Stimulated activated naive B cell treated with anti-CD40 and anti-IgM and Interleukin-4, amounts not matched to agents 10 μg/mL and 1 μg/mL and 100 μg/mL, for 72 hours (primary cell): ENCODE measurements around the gene VAMP5.
A peak's percentile ranks its signal among the peaks of the same experiment; 100 is the strongest.

ENCODE experiments used
- ATAC-seq, 2 donors: fragments of 150-1000 bp; cut with Tn5 transposase; replicated peaks; 2 replicates each; pipeline ENCODE4 v1.10.0; 2021; ENCODE audit warnings: moderate library complexity in 1 of 2
- DNase-seq: peaks from one replicate; pipeline ENCODE4 v3.0.0; 2021
- H3K27ac Mint-ChIP-seq: one replicate; pipeline ENCODE4 v1.8.0; 2022; ENCODE audit warnings: mild to moderate bottlenecking, mixed read lengths
- H3K27me3 Mint-ChIP-seq, 2 donors: one replicate each; pipeline ENCODE4 v1.8.0; 2022; ENCODE audit warnings: mixed read lengths in 2 of 2
- H3K36me3 Mint-ChIP-seq, 2 donors: one replicate each; pipeline ENCODE4 v1.8.0; 2022; ENCODE audit warnings: mixed read lengths in 2 of 2, mild to moderate bottlenecking in 1 of 2
- H3K4me1 Mint-ChIP-seq, 2 donors: one replicate each; pipeline ENCODE4 v1.8.0; 2022; ENCODE audit warnings: mixed read lengths in 2 of 2, mild to moderate bottlenecking in 1 of 2
- H3K4me3 Mint-ChIP-seq, 2 donors: one replicate each; pipeline ENCODE4 v1.8.0; 2022; ENCODE audit warnings: mild to moderate bottlenecking in 2 of 2, mixed read lengths in 2 of 2, moderate library complexity in 1 of 2
- H3K9me3 Mint-ChIP-seq, 2 donors: one replicate each; pipeline ENCODE4 v1.8.0; 2022; ENCODE audit warnings: mixed read lengths in 2 of 2, mild to moderate bottlenecking in 1 of 2

The VAMP5 gene

GRCh38 chr2:85560812-85561279 lies 23.4 kb upstream of the VAMP5 start:
- Mint-ChIP-seq H3K9me3 (no peaks in the 10 kb centered on the region), H3K36me3 (peaks cover 5 to 10% of the 10 kb centered on the region in 2 donors), H3K4me1 (peaks cover 18 to 55% of the 10 kb centered on the region in 2 donors), H3K27me3 (no peaks in the 10 kb centered on the region), H3K27ac (peak overlapping the region; percentile 91), H3K4me3 (peak overlapping the region; percentile 93 to 94)
- ATAC-seq (peak; percentile 15 to 22), DNase-seq (no peak)

DNA sequence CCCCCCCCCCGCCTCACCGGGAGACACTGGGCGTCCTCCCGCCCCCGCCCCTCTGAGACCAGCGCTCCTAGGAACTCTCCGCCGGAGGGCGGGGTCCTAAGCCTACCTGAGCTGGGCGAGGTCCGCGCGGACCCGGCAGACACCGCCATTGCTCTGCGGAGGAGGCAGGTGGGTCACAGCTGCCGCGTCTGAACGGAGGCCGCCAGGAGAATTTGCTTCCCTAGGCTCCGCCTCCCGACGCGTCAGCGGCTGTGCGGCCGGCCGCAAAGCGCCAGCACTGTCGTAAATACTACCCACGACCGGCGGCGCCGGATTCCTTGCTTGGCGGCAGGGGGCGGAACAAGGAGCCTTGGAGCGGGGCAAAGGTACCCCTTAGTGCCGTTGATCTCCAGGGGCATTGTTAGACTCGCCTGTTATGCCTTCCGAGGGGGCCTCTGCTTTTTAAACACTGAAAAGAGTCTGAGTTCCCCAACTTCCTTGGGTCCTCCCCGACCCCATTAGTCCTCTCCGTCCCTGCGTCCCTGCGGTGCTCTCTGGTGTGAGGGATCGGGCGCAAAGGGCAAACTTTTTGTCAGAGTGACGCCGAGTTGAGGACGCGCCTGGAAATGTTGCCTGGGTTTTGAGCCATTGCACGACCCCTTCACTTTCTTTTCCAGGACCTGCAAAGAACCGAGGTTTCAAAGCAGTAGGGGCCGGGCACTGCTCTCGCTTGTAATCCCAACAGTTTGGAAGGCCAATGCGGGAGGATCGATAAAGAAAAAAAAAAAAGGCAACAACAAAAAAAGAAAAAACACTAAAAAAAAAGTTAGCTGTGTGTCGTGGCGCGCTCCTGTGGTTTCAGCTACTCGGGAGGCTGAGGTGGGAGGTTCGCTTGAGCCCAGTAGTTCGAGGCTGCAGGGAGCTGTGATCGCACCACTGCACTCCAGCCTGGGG lies 22.7 kb upstream of the VAMP5 start, which contains the start of gene GGCX:
GGCX (minus strand) TSS at position 214 of the 933 bp plus-strand sequence; CDS start at position 149, 65 bp downstream.
- H3K4me1 Mint-ChIP-seq, result peaks cover 18 to 55% of the 10 kb centered on the region in 2 donors
- H3K9me3 Mint-ChIP-seq, result no peaks in the 10 kb centered on the region

DNA sequence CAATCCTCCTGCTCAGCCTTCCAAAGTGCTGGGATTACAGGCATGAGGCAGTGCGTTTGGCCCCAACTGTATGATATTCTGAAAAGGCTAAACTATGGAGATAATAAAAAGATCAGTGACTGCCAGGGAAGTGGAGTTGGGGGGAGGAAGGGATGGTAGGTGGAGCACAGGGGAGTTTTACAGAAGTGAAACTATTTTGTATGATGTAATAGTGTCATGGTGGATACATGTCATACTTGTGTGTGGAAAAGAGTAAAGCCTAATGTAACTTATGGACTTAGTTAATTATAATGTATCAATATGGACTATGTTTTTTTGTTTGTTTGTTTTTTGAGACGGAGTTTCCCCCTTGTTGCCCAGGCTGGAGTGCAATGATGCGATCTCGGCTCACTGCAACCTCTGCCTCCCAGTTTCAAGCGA lies 20.1 kb upstream of the VAMP5 start:
- Mint-ChIP-seq H3K36me3 (no peaks in the 10 kb centered on the region), H3K4me3 (no peak overlapping the region), H3K27ac (peak overlapping the region; percentile 11), H3K4me1 (peaks cover 14 to 41% of the 10 kb centered on the region in 2 donors), H3K27me3 (no peaks in the 10 kb centered on the region), H3K9me3 (no peaks in the 10 kb centered on the region)
- DNase-seq, result no peak
- ATAC-seq, result no peak

More for the DNA sequence above, 22.7 kb upstream of the VAMP5 start, which contains the start of gene GGCX:
- peak within 1 kb of the TSS; percentile 98 for H3K27ac Mint-ChIP-seq
- peak; percentile 95 to 97 for ATAC-seq
- peak; percentile 89 for DNase-seq
- H3K27me3 Mint-ChIP-seq, result no peaks in the 10 kb centered on the region
- H3K4me3 Mint-ChIP-seq, result peak within 1 kb of the TSS; percentile 93 to 94
- H3K36me3 Mint-ChIP-seq, result peaks cover 5 to 9% of the 10 kb centered on the region in 2 donors

DNA sequence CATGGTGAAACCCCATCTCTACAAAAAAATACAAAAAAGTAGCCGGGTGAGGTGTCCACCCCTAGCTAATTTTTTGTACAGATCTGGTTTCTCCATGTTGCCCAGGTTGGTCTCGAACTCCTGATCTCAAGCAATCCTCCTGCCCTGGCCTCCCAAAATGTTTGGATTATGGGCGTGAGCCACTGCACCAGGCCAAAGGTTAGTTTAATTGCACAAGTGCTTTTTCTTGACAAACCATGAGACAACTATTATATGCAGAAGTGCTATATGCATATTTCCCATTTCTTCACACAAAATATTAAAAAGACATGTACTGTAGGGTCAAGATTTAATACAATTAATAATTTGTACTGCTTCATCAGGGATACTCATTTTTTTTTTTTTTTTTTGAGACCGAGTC lies 18.0 kb upstream of the VAMP5 start:
- Mint-ChIP-seq H3K4me1 (peaks cover 10 to 21% of the 10 kb centered on the region in 2 donors), H3K9me3 (no peaks in the 10 kb centered on the region), H3K27ac (no peak overlapping the region), H3K27me3 (no peaks in the 10 kb centered on the region), H3K4me3 (no peak overlapping the region), H3K36me3 (no peaks in the 10 kb centered on the region)
- no peak for DNase-seq
- ATAC-seq, result no peak

- Mint-ChIP-seq H3K4me1 (peaks cover 18 to 35% of the 10 kb centered on the region in 2 donors), H3K36me3 (peaks cover 8 to 16% of the 10 kb centered on the region in 2 donors), H3K27me3 (no peaks in the 10 kb centered on the region), H3K4me3 (no peak overlapping the region), H3K27ac (no peak overlapping the region), H3K9me3 (no peaks in the 10 kb centered on the region)
- ATAC-seq (no peak), DNase-seq (no peak)
Observed at GRCh38 chr2:85575739-85576138, 8.5 kb upstream of the VAMP5 start.

DNA sequence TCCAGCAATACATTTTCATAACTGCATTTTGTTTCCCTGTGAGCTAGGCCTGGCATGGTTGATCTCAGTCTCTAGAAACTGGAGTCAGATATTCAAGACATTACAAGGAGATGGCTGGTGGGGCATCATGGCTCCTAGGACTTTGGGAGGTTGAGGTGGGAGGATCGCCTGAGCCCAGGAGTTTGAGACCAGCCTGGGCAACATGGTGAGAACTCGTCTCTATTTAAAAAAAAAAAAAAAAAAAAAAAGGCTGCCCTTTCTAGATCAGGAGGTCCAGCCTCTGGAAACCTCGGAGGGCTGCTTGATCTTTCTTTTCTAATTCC lies 7.2 kb upstream of the VAMP5 start:
- DNase-seq (no peak), ATAC-seq (no peak)
- Mint-ChIP-seq H3K9me3 (no peaks in the 10 kb centered on the region), H3K4me1 (peaks cover 21 to 41% of the 10 kb centered on the region in 2 donors), H3K27me3 (no peaks in the 10 kb centered on the region), H3K36me3 (peaks cover 16 to 23% of the 10 kb centered on the region in 2 donors), H3K4me3 (peak overlapping the region; percentile 92 to 99), H3K27ac (peak overlapping the region; percentile 96)

DNA sequence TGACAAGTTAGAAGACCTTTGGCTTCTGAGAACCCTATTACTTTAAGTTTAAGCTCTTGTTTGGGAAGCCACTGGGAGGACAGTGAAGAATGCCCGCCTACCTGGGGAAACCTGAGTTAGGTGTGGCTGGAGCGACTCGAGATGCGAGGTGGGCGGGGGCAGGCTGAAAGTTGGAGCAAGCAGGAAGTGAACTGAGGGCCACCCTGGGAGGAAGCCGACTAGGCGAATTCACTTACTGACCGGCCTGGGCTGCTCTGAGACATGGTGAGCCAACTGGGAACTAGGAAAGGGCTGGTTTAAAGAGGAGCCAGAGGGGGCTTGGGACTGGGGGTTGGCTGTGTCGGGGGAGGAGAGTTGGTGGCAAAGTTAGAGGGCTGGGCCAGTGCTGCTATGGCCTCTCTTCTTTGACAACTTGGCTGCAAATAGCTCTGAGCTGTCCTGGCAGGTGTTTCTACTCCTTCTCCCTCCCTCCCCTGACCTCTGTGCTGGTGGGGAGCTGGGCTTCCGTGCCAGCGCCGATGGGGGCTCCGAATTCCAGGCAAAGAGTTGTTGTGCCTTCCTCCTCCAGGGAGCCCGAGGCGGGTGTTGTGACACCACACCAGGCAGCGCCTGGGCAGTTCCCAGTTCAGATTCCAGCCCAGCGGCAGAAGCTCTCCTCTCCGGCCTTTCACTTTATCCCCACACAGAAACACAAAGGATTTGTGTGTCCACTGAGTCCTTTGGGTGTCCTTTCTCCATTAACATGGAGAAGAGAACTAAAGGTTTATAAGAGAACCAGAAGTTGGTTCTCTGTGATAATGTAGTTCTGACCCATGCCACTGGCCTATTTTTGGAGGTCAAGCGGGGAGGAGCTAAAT lies 6.6 kb upstream of the VAMP5 start, which contains the start of gene VAMP8:
VAMP8 (plus strand) TSS at position 201 of the 857 bp plus-strand sequence; CDS start at position 262, 61 bp downstream.
- Mint-ChIP-seq H3K4me3 (peak within 1 kb of the TSS; percentile 92 to 99), H3K9me3 (no peaks in the 10 kb centered on the region), H3K27me3 (no peaks in the 10 kb centered on the region), H3K36me3 (peaks cover 21 to 29% of the 10 kb centered on the region in 2 donors), H3K27ac (peak within 1 kb of the TSS; percentile 96), H3K4me1 (peaks cover 26 to 46% of the 10 kb centered on the region in 2 donors)
- DNase-seq (peak; percentile 46), ATAC-seq (peak; percentile 78)

DNA sequence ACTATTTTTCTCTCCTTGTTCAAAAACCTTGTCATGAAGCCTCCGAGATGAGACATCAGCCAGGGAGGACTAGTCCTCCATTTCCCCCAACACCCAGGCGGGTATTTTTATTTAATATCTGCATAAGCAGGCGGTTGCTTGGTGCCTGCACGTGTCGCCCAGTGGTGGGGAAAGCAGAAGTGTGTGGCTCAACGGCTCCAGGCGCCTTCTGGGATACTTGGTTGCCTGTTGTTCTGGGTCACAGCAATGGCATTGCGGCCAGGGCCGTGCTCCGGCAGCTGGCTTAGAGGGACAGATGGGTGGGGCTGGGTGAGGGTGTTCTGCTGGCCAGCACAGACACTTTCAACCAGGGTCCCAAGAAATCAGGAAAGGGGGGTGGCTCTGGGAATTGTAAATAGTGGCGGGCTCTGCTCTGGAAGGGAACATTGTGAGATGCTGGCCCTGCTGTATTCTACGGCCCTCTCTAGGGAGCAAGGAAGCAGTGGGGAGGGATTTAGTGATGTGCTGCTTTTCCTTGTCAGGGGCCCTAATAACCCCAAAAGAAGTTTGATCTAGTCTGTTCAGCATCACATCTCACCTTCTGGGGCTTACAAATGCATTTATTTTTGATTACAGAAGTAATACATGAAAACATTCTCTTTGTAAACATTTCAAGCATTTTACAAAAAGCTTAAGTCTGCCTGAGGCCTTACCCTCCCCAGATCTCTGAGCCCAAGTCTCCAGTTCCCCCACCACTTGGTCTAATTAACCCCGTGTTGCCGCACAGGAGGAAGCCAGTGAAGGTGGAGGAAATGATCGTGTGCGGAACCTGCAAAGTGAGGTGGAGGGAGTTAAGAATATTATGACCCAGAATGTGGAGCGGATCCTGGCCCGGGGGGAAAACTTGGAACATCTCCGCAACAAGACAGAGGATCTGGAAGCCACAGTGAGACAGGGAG lies 5.7 kb upstream of the VAMP5 start:
- Mint-ChIP-seq H3K4me1 (peaks cover 29 to 55% of the 10 kb centered on the region in 2 donors), H3K27ac (peak overlapping the region; percentile 96), H3K4me3 (peak overlapping the region; percentile 92 to 99), H3K27me3 (no peaks in the 10 kb centered on the region), H3K9me3 (no peaks in the 10 kb centered on the region), H3K36me3 (peaks cover 24 to 37% of the 10 kb centered on the region in 2 donors)
- DNase-seq (peak; percentile 47), ATAC-seq (peak; percentile 86 to 87)

GRCh38 chr2:85579266-85579935 lies 4.8 kb upstream of the VAMP5 start:
- Mint-ChIP-seq H3K27me3 (no peaks in the 10 kb centered on the region), H3K4me1 (peaks cover 32 to 61% of the 10 kb centered on the region in 2 donors), H3K4me3 (peak overlapping the region; percentile 92 to 99), H3K36me3 (peaks cover 24 to 38% of the 10 kb centered on the region in 2 donors), H3K9me3 (no peaks in the 10 kb centered on the region), H3K27ac (peak overlapping the region; percentile 78)
- no peak for DNase-seq
- ATAC-seq, result no peak

DNA sequence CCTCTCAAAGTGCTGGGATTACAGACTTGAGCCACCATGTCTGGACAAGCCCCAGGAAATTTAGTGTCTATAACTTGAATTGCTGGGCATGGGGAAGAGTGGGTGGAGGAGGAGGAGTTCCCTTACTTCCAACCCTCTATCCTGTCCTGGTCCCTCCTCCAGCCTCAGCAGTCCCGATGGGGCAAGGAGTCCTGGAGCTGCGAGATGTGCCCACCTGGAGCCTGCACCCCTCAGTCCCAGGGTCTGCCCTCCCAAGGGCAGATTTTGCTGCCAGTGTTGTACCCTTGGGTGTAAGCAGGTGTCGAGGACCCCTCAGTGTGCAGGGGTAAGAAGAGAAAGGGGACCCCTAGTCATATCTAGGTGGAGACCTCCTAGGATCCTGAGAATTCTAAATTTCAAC lies 4.0 kb upstream of the VAMP5 start:
- Mint-ChIP-seq H3K9me3 (no peaks in the 10 kb centered on the region), H3K36me3 (peaks cover 24 to 40% of the 10 kb centered on the region in 2 donors), H3K27ac (no peak overlapping the region), H3K27me3 (no peaks in the 10 kb centered on the region), H3K4me3 (peak overlapping the region; percentile 8 to 29), H3K4me1 (peaks cover 39 to 68% of the 10 kb centered on the region in 2 donors)
- no peak for ATAC-seq
- DNase-seq, result no peak

- Mint-ChIP-seq H3K27ac (peak overlapping the region; percentile 45), H3K4me3 (no peak overlapping the region), H3K27me3 (no peaks in the 10 kb centered on the region), H3K9me3 (no peaks in the 10 kb centered on the region), H3K36me3 (peaks cover 24 to 42% of the 10 kb centered on the region in 2 donors), H3K4me1 (peaks cover 44 to 79% of the 10 kb centered on the region in 2 donors)
- DNase-seq (no peak), ATAC-seq (no peak)
Observed at GRCh38 chr2:85582492-85582891, 1.7 kb upstream of the VAMP5 start.

DNA sequence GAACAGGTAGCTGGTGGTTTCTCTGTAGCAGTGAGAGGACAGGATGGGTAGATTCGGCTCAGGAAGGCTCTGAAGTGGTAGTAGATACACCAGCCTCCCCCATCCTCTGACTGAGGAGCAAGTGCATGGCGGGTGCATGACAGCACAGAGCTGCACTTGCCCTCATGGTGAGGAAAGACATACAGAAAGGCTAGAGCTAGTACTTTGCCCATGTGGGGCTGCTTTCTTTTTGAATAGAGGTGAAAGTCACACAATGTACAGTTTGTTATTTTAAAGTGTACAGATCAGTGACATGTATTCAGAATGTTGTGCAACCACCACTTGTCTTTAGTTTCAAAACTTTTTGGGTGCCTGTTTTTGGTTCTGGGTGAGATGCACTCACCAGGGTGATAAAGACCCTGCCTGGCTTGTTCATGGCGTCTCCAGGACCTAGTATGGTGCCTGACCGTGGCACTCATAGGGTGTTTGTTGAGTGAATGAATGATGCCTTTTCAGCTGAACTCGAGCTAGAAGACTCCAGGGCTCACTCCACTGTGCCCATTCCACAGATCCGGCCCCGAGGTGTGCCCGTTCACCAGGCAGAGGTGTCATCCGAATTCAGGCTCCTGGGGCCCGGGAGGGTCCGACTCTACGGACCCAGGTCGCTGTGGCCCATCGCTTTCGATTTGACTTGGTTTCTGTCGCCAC lies 421 bp upstream of the VAMP5 start:
- peak in 1 of 2 donors; percentile 1 for ATAC-seq
- Mint-ChIP-seq H3K4me3 (peak overlapping the region; percentile 85), H3K36me3 (peaks cover 21 to 40% of the 10 kb centered on the region in 2 donors), H3K27ac (peak overlapping the region; percentile 62), H3K27me3 (no peaks in the 10 kb centered on the region), H3K4me1 (peaks cover 48 to 79% of the 10 kb centered on the region in 2 donors), H3K9me3 (no peaks in the 10 kb centered on the region)
- no peak for DNase-seq
